Measurements from ENCODE around the gene VEPH1.

Gene VEPH1

GRCh38 chr3:157282261-157283191 is 220.7 kb downstream of the VEPH1 start:
- no peaks in the 10 kb centered on the region for H3K9me3 ChIP-seq (ENCODE audit: control insufficient read depth, insufficient read depth, low read length)
- H3K4me3 ChIP-seq (ENCODE audit: low read depth, low read length), result no peak overlapping the region
- H3K4me1 ChIP-seq (ENCODE audit: control insufficient read depth, insufficient read depth, low read length), result no peaks in the 10 kb centered on the region
- H3K36me3 ChIP-seq (ENCODE audit: control insufficient read depth, insufficient read depth, low read length), result no peaks in the 10 kb centered on the region
- H3K27ac ChIP-seq (ENCODE audit: low read depth, low read length), result no peak overlapping the region
- no peaks in the 10 kb centered on the region for H3K27me3 ChIP-seq (ENCODE audit: control insufficient read depth, insufficient read depth, low read length)
- no peak overlapping the region for H3K9ac ChIP-seq (ENCODE audit: low read depth, low read length)

- Histone ChIP-seq H3K4me1 (ENCODE audit: control insufficient read depth, insufficient read depth, low read length) (peaks cover 6% of the 10 kb centered on the region; the same call in 1 of the 2 replicates), H3K27ac (ENCODE audit: low read depth, low read length) (no peak overlapping the region), H3K4me3 (ENCODE audit: low read depth, low read length) (no peak overlapping the region), H3K9ac (ENCODE audit: low read depth, low read length) (no peak overlapping the region), H3K36me3 (ENCODE audit: control insufficient read depth, insufficient read depth, low read length) (no peaks in the 10 kb centered on the region), H3K9me3 (ENCODE audit: control insufficient read depth, insufficient read depth, low read length) (no peaks in the 10 kb centered on the region), H3K27me3 (ENCODE audit: control insufficient read depth, insufficient read depth, low read length) (no peaks in the 10 kb centered on the region)
Observed at GRCh38 chr3:157280786-157281185, 222.4 kb downstream of the VEPH1 start.

- Histone ChIP-seq H3K9me3 (ENCODE audit: control insufficient read depth, insufficient read depth, low read length) (no peaks in the 10 kb centered on the region), H3K27ac (ENCODE audit: low read depth, low read length) (no peak overlapping the region), H3K36me3 (ENCODE audit: control insufficient read depth, insufficient read depth, low read length) (no peaks in the 10 kb centered on the region), H3K4me1 (ENCODE audit: control insufficient read depth, insufficient read depth, low read length) (peaks cover 9% of the 10 kb centered on the region; the same call in 1 of the 2 replicates), H3K9ac (ENCODE audit: low read depth, low read length) (no peak overlapping the region), H3K27me3 (ENCODE audit: control insufficient read depth, insufficient read depth, low read length) (no peaks in the 10 kb centered on the region), H3K4me3 (ENCODE audit: low read depth, low read length) (no peak overlapping the region)
Observed at GRCh38 chr3:157280354-157280753, 222.9 kb downstream of the VEPH1 start.

- Histone ChIP-seq H3K27me3 (ENCODE audit: control insufficient read depth, insufficient read depth, low read length) (no peaks in the 10 kb centered on the region), H3K4me3 (ENCODE audit: low read depth, low read length) (no peak overlapping the region), H3K4me1 (ENCODE audit: control insufficient read depth, insufficient read depth, low read length) (peaks cover 11% of the 10 kb centered on the region), H3K27ac (ENCODE audit: low read depth, low read length) (no peak overlapping the region), H3K36me3 (ENCODE audit: control insufficient read depth, insufficient read depth, low read length) (no peaks in the 10 kb centered on the region), H3K9me3 (ENCODE audit: control insufficient read depth, insufficient read depth, low read length) (no peaks in the 10 kb centered on the region), H3K9ac (ENCODE audit: low read depth, low read length) (no peak overlapping the region)
Observed at GRCh38 chr3:157279237-157279636, 224.0 kb downstream of the VEPH1 start.

GRCh38 chr3:157276801-157277200 is 226.4 kb downstream of the VEPH1 start:
- Histone ChIP-seq H3K9me3 (ENCODE audit: control insufficient read depth, insufficient read depth, low read length) (no peaks in the 10 kb centered on the region), H3K36me3 (ENCODE audit: control insufficient read depth, insufficient read depth, low read length) (no peaks in the 10 kb centered on the region), H3K27ac (ENCODE audit: low read depth, low read length) (no peak overlapping the region), H3K9ac (ENCODE audit: low read depth, low read length) (no peak overlapping the region), H3K27me3 (ENCODE audit: control insufficient read depth, insufficient read depth, low read length) (no peaks in the 10 kb centered on the region), H3K4me1 (ENCODE audit: control insufficient read depth, insufficient read depth, low read length) (peaks cover 23% of the 10 kb centered on the region), H3K4me3 (ENCODE audit: low read depth, low read length) (no peak overlapping the region)

- H3K27ac ChIP-seq (ENCODE audit: low read depth, low read length), result no peak overlapping the region
- no peaks in the 10 kb centered on the region for H3K36me3 ChIP-seq (ENCODE audit: control insufficient read depth, insufficient read depth, low read length)
- no peaks in the 10 kb centered on the region for H3K27me3 ChIP-seq (ENCODE audit: control insufficient read depth, insufficient read depth, low read length)
- H3K9ac ChIP-seq (ENCODE audit: low read depth, low read length), result no peak overlapping the region
- H3K4me1 ChIP-seq (ENCODE audit: control insufficient read depth, insufficient read depth, low read length), result peaks cover 23% of the 10 kb centered on the region
- H3K9me3 ChIP-seq (ENCODE audit: control insufficient read depth, insufficient read depth, low read length), result no peaks in the 10 kb centered on the region
- H3K4me3 ChIP-seq (ENCODE audit: low read depth, low read length), result no peak overlapping the region
Observed at GRCh38 chr3:157275832-157276231, 227.4 kb downstream of the VEPH1 start.

- Histone ChIP-seq H3K36me3 (ENCODE audit: control insufficient read depth, insufficient read depth, low read length) (no peaks in the 10 kb centered on the region), H3K9ac (ENCODE audit: low read depth, low read length) (no peak overlapping the region; the same call in 1 of the 2 replicates), H3K4me3 (ENCODE audit: low read depth, low read length) (no peak overlapping the region; the same call in 1 of the 2 replicates), H3K27ac (ENCODE audit: low read depth, low read length) (peak overlapping the region; percentile 94), H3K27me3 (ENCODE audit: control insufficient read depth, insufficient read depth, low read length) (no peaks in the 10 kb centered on the region), H3K9me3 (ENCODE audit: control insufficient read depth, insufficient read depth, low read length) (no peaks in the 10 kb centered on the region), H3K4me1 (ENCODE audit: control insufficient read depth, insufficient read depth, low read length) (peaks cover 23% of the 10 kb centered on the region)
Observed at GRCh38 chr3:157274644-157275137, 228.5 kb downstream of the VEPH1 start.

GRCh38 chr3:157271283-157271882 is 231.8 kb downstream of the VEPH1 start:
- H3K27me3 ChIP-seq (ENCODE audit: control insufficient read depth, insufficient read depth, low read length), result no peaks in the 10 kb centered on the region
- H3K9me3 ChIP-seq (ENCODE audit: control insufficient read depth, insufficient read depth, low read length), result no peaks in the 10 kb centered on the region
- no peak overlapping the region for H3K27ac ChIP-seq (ENCODE audit: low read depth, low read length)
- H3K36me3 ChIP-seq (ENCODE audit: control insufficient read depth, insufficient read depth, low read length), result no peaks in the 10 kb centered on the region
- no peak overlapping the region for H3K9ac ChIP-seq (ENCODE audit: low read depth, low read length)
- no peak overlapping the region for H3K4me3 ChIP-seq (ENCODE audit: low read depth, low read length)
- H3K4me1 ChIP-seq (ENCODE audit: control insufficient read depth, insufficient read depth, low read length), result peaks cover 21% of the 10 kb centered on the region

- H3K4me3 ChIP-seq (ENCODE audit: low read depth, low read length), result no peak overlapping the region
- H3K9ac ChIP-seq (ENCODE audit: low read depth, low read length), result no peak overlapping the region
- H3K27me3 ChIP-seq (ENCODE audit: control insufficient read depth, insufficient read depth, low read length), result no peaks in the 10 kb centered on the region
- no peaks in the 10 kb centered on the region for H3K9me3 ChIP-seq (ENCODE audit: control insufficient read depth, insufficient read depth, low read length)
- H3K4me1 ChIP-seq (ENCODE audit: control insufficient read depth, insufficient read depth, low read length), result peaks cover 2% of the 10 kb centered on the region
- no peak overlapping the region for H3K27ac ChIP-seq (ENCODE audit: low read depth, low read length)
- H3K36me3 ChIP-seq (ENCODE audit: control insufficient read depth, insufficient read depth, low read length), result no peaks in the 10 kb centered on the region
Observed at GRCh38 chr3:157268026-157268425, 235.2 kb downstream of the VEPH1 start.

GRCh38 chr3:157265931-157266330 is 237.3 kb downstream of the VEPH1 start:
- Histone ChIP-seq H3K36me3 (ENCODE audit: control insufficient read depth, insufficient read depth, low read length) (no peaks in the 10 kb centered on the region), H3K27ac (ENCODE audit: low read depth, low read length) (no peak overlapping the region), H3K4me1 (ENCODE audit: control insufficient read depth, insufficient read depth, low read length) (peaks cover 16% of the 10 kb centered on the region), H3K27me3 (ENCODE audit: control insufficient read depth, insufficient read depth, low read length) (no peaks in the 10 kb centered on the region), H3K9me3 (ENCODE audit: control insufficient read depth, insufficient read depth, low read length) (no peaks in the 10 kb centered on the region), H3K9ac (ENCODE audit: low read depth, low read length) (no peak overlapping the region), H3K4me3 (ENCODE audit: low read depth, low read length) (no peak overlapping the region)

- Histone ChIP-seq H3K4me1 (ENCODE audit: control insufficient read depth, insufficient read depth, low read length) (peaks cover 17% of the 10 kb centered on the region), H3K27me3 (ENCODE audit: control insufficient read depth, insufficient read depth, low read length) (no peaks in the 10 kb centered on the region), H3K4me3 (ENCODE audit: low read depth, low read length) (no peak overlapping the region), H3K9me3 (ENCODE audit: control insufficient read depth, insufficient read depth, low read length) (no peaks in the 10 kb centered on the region), H3K27ac (ENCODE audit: low read depth, low read length) (no peak overlapping the region), H3K9ac (ENCODE audit: low read depth, low read length) (no peak overlapping the region), H3K36me3 (ENCODE audit: control insufficient read depth, insufficient read depth, low read length) (no peaks in the 10 kb centered on the region)
Observed at GRCh38 chr3:157263027-157263426, 240.2 kb downstream of the VEPH1 start.
